HepG2 (cell line): ENCODE measurements around the gene INHBC. TPM values are rescaled to one million over a fixed set of nuclear protein-coding genes. Genes with fewer than 3 reads are reported as not detected.

Source experiments
- ATAC-seq: fragments of 200-7000 bp; cut with Tn5 transposase; 3 replicates; pipeline ENCODE4 v1.9.1; 2020; ENCODE audit warnings: mild to moderate bottlenecking, moderate library complexity
- BruUV-seq: library from RNA; stranded (reverse); fragments of 400-500 nt; replicated peaks from 2 replicates; lab custom pipeline; 2021; lab: Mats Ljungman, UMichigan
- CTCF ChIA-PET: fragments of 300-600 bp; formaldehyde crosslinking; extraction: SDS; loops from one replicate; lab custom pipeline; 2021; ENCODE audit warnings: low total read pairs, inconsistent platforms, low intra/inter-chr PET ratio; lab: Yijun Ruan, JAX
- POLR2A ChIA-PET: fragments of 350-600 bp; sonication (Branson Sonifier 250); formaldehyde crosslinking; loops from one replicate; lab custom pipeline; 2020; ENCODE audit warnings: antibody characterized with exemption, inconsistent platforms; lab: Yijun Ruan, JAX
- DNase-seq: peaks from one replicate; pipeline ENCODE4 v3.0.0-alpha.2; 2015; ENCODE audit warnings: low spot score
- FAIRE-seq: peaks from 3 replicates; lab custom pipeline; 2011; peaks lifted over from hg19 to GRCh38; lab: Jason Lieb, UNC
- H2AFZ ChIP-seq: one replicate; pipeline ENCODE4 v1.6.1; 2011; ENCODE audit warnings: low read length, inconsistent platforms
- H3K27ac ChIP-seq: fragments of 300-600 bp; 3 replicates; pipeline ENCODE4 v1.8.0; 2011; ENCODE audit warnings: mixed run types, mild to moderate bottlenecking, mixed read lengths, low read length, inconsistent platforms; ENCODE audit not compliant: insufficient read depth; ENCODE audit errors: extremely low read length
- H3K27me3 ChIP-seq, 2 experiments: fragments of 200-600 bp in 1 of 2; 2 replicates in 1 of 2; 3 replicates in 1 of 2; pipeline versions ENCODE4 v1.6.0 to v1.8.0; 2011; ENCODE audit warnings: low read length in 2 of 2, mild to moderate bottlenecking in 2 of 2, moderate library complexity in 2 of 2, inconsistent platforms in 1 of 2; ENCODE audit not compliant: insufficient read depth in 2 of 2, control insufficient read depth in 1 of 2
- H3K36me3 ChIP-seq, 2 experiments: fragments of 200-600 bp in 1 of 2; replicated peaks in 1 of 2; 2 replicates in 1 of 2; 3 replicates in 1 of 2; pipeline versions ENCODE4 v1.5.1 to v1.8.0; 2011; ENCODE audit warnings: low read length in 2 of 2, inconsistent platforms in 1 of 2; ENCODE audit not compliant: insufficient read depth in 2 of 2, control insufficient read depth in 1 of 2
- H3K4me1 ChIP-seq: 2 replicates; pipeline ENCODE4 v1.5.1; 2012; ENCODE audit warnings: low read length, inconsistent platforms; ENCODE audit not compliant: insufficient read depth
- H3K4me2 ChIP-seq: 2 replicates; pipeline ENCODE4 v1.6.0; 2011; ENCODE audit warnings: low read depth, low read length, inconsistent platforms
- H3K4me3 ChIP-seq, 3 experiments: fragments of 200-600 bp in 1 of 3; sonication (generic), shearing (Covaris generic) in 1 of 3; replicated peaks in 1 of 3; 2 replicates each; pipeline ENCODE4 v1.5.1; 2011 to 2016; ENCODE audit warnings: low read length in 3 of 3, inconsistent platforms in 2 of 3, low read depth in 2 of 3, mild to moderate bottlenecking in 2 of 3, control low read depth in 1 of 3, mixed read lengths in 1 of 3; ENCODE audit not compliant: insufficient read depth in 1 of 3
- H3K79me2 ChIP-seq: one replicate; pipeline ENCODE4 v1.6.1; 2011; ENCODE audit warnings: low read length, inconsistent platforms; ENCODE audit not compliant: insufficient read depth
- H3K9ac ChIP-seq: 2 replicates; pipeline ENCODE4 v1.6.0; 2011; ENCODE audit warnings: mild to moderate bottlenecking, low read depth, low read length, inconsistent platforms; ENCODE audit not compliant: insufficient read depth
- H3K9me3 ChIP-seq: 2 replicates; pipeline ENCODE4 v1.5.1; 2012; ENCODE audit warnings: mild to moderate bottlenecking, low read length
- H4K20me1 ChIP-seq: 2 replicates; pipeline ENCODE4 v1.6.0; 2011; ENCODE audit warnings: inconsistent platforms, mild to moderate bottlenecking, low read length, moderate library complexity; ENCODE audit not compliant: insufficient read depth
- IRF9 ChIP-seq: sonication (generic); formaldehyde crosslinking; IDR thresholded peaks from 2 replicates; pipeline ENCODE4 v1.8.0; 2022; ENCODE audit warnings: missing genetic modification reagents, mild to moderate bottlenecking, borderline replicate concordance
- KMT2B ChIP-seq: IDR thresholded peaks from 2 replicates; pipeline ENCODE4 v1.6.1; 2016; ENCODE audit warnings: missing genetic modification reagents, missing compliant biosample characterization
- NFE2 ChIP-seq: sonication (generic); formaldehyde crosslinking; IDR thresholded peaks from 2 replicates; pipeline ENCODE4 v1.4.0; 2020; ENCODE audit warnings: missing genetic modification reagents
- PHB2 ChIP-seq: fragments of 450-650 bp; IDR thresholded peaks from 2 replicates; pipeline ENCODE4 v1.6.1; 2018; ENCODE audit not compliant: partially characterized antibody
- RBAK ChIP-seq: sonication (generic); formaldehyde crosslinking; IDR thresholded peaks from 2 replicates; pipeline ENCODE4 v1.5.1; 2020; ENCODE audit warnings: mild to moderate bottlenecking, missing genetic modification reagents
- SIN3B ChIP-seq: fragments of 150-350 bp; IDR thresholded peaks from 2 replicates; pipeline ENCODE4 v1.6.1; 2014; ENCODE audit warnings: low read length
- SMAD1 ChIP-seq: sonication (generic); formaldehyde crosslinking; IDR thresholded peaks from 2 replicates; pipeline ENCODE4 v1.4.0; 2020; ENCODE audit warnings: missing genetic modification reagents, low read depth, mild to moderate bottlenecking, borderline replicate concordance
- SMARCC2 ChIP-seq: fragments of 450-650 bp; IDR thresholded peaks from 2 replicates; pipeline ENCODE4 v1.6.1; 2017; ENCODE audit warnings: antibody characterized with exemption, mild to moderate bottlenecking
- SYNCRIP ChIP-seq: fragments of 200-400 bp; formaldehyde crosslinking; IDR thresholded peaks from 2 replicates; pipeline ENCODE4 v1.6.1; 2018; ENCODE audit warnings: mild to moderate bottlenecking, low read depth, low read length; ENCODE audit not compliant: insufficient read depth
- TP53 ChIP-seq: sonication (generic); formaldehyde crosslinking; conservative IDR thresholded peaks from 2 replicates; pipeline ENCODE4 v1.4.0; 2020; ENCODE audit warnings: missing genetic modification reagents
- ZNF143 ChIP-seq: sonication (generic); formaldehyde crosslinking; IDR thresholded peaks from 2 replicates; pipeline ENCODE4 v1.4.0; 2020; ENCODE audit warnings: missing genetic modification reagents
- ZNF205 ChIP-seq: IDR thresholded peaks from 2 replicates; pipeline ENCODE4 v1.6.1; 2018; ENCODE audit warnings: missing biosample characterization, missing genetic modification reagents
- ZNF225 ChIP-seq: sonication (generic); formaldehyde crosslinking; IDR thresholded peaks from 2 replicates; pipeline ENCODE4 v1.4.0; 2020; ENCODE audit warnings: mild to moderate bottlenecking, missing genetic modification reagents
- ZNF296 ChIP-seq: sonication (generic); formaldehyde crosslinking; conservative IDR thresholded peaks from 2 replicates; pipeline ENCODE4 v1.5.0; 2020; ENCODE audit warnings: mild to moderate bottlenecking, missing genetic modification reagents
- ZNF629 ChIP-seq: sonication (generic); formaldehyde crosslinking; conservative IDR thresholded peaks from 2 replicates; pipeline ENCODE4 v1.5.0; 2020; ENCODE audit warnings: missing genetic modification reagents
- ZNF784 ChIP-seq: sonication (generic); formaldehyde crosslinking; IDR thresholded peaks from 2 replicates; pipeline ENCODE4 v1.5.1; 2020; ENCODE audit warnings: missing genetic modification reagents, mild to moderate bottlenecking, borderline replicate concordance
- WGBS: methylation state at CpG from one replicate; pipeline ENCODE4 v1.1.6; 2017; ENCODE audit warnings: low lambda C conversion rate; 5-methylcytosine and 5-hydroxymethylcytosine counted together
- in situ Hi-C: cut with HindIII; loops from 2 replicates; pipeline ENCODE4 v1.10.0; 2017; ENCODE audit warnings: low pct_unique_long_range_greater_than_20kb; ENCODE audit not compliant: extremely low pct_ligation_motif_present
- intact Hi-C: fragments of 100-400 bp; cut with micrococcal nuclease; formaldehyde crosslinking; loops from one replicate; pipeline ENCODE4 v1.10.0; 2022; ENCODE audit not compliant: unreplicated experiment
- polyA plus RNA-seq, 8 experiments: library from polyadenylated mRNA; depleted of rRNA in 3 of 8; stranded (reverse) in 7 of 8; unstranded in 1 of 8; fragments of >200 nt; fragmentation: Illumina TruSeq in 4 of 8; extraction: Trizol in 4 of 8; gene quantifications; 2 replicates each; pipeline versions ENCODE4 v1.2.1 to v1.2.3, GENCODE V29; 2011 to 2016; ENCODE audit warnings: low read depth in 4 of 8, missing spikeins in 1 of 8, mixed read lengths in 1 of 8; ENCODE audit not compliant: insufficient read depth in 1 of 8
- total RNA-seq, 5 experiments: library from RNA; depleted of rRNA; stranded (reverse); fragments of >200 nt; fragmentation: Illumina TruSeq; extraction: Trizol; gene quantifications; 2 replicates each; pipeline ENCODE4 v1.2.3, GENCODE V29; 2016; ENCODE audit warnings: low read depth in 1 of 5

The INHBC gene
- total and polyA plus RNA-seq, 2 of the 13 experiments (the other 11 are each of a cell fraction or from before 2014, with no cell fraction given): 1.8 to 13.8 TPM

GRCh38 chr12:57472391-57472790 lies 37.8 kb downstream of the INHBC start:
- no peak overlapping the region for H3K27ac ChIP-seq
- H3K4me1 ChIP-seq: peaks cover 47% of the 10 kb centered on the region
- peaks cover 7 to 55% of the 10 kb centered on the region in 2 experiments for H3K27me3 ChIP-seq
- H3K9me3 ChIP-seq: no peaks in the 10 kb centered on the region
- no peaks in the 10 kb centered on the region for H4K20me1 ChIP-seq
- intact Hi-C loops (no loop called here), in situ Hi-C loops (no loop called here)
- no peak overlapping the region for H3K4me2 ChIP-seq
- CTCF ChIA-PET: no interaction called here
- FAIRE-seq (no peak), ATAC-seq (no peak), DNase-seq (no peak)
- no TSS peak for BruUV-seq
- TF ChIP-seq SMAD1 (CRISPR knock-in tag): no peak
- TF ChIP-seq ZNF629 (CRISPR knock-in tag): no peak
- TF ChIP-seq RBAK: no peak
- no peak for TF ChIP-seq PHB2
- TF ChIP-seq ZNF143 (CRISPR knock-in tag): no peak
- TF ChIP-seq ZNF225 (CRISPR knock-in tag): no peak
- TF ChIP-seq SYNCRIP: no peak
- TF ChIP-seq SIN3B: no peak
- TF ChIP-seq TP53 (CRISPR knock-in tag): no peak
- H3K4me3 ChIP-seq: no peak overlapping the region
- POLR2A ChIA-PET: no interaction called here
- no peaks in the 10 kb centered on the region for H3K36me3 ChIP-seq
- no peak overlapping the region for H3K9ac ChIP-seq
- H3K79me2 ChIP-seq: no peaks in the 10 kb centered on the region
- H2AFZ ChIP-seq: no peak overlapping the region
- WGBS: 45% methylated on average over 3 of the region's 3 CpGs

- BruUV-seq: no TSS peak
- Histone ChIP-seq H3K4me2 (no peak overlapping the region), H2AFZ (no peak overlapping the region), H3K79me2 (no peaks in the 10 kb centered on the region), H3K9ac (no peak overlapping the region), H3K36me3 (no peaks in the 10 kb centered on the region), H3K9me3 (no peaks in the 10 kb centered on the region), H3K4me3 (no peak overlapping the region), H3K27me3 (peaks cover 7 to 54% of the 10 kb centered on the region in 2 experiments), H3K27ac (no peak overlapping the region), H4K20me1 (no peaks in the 10 kb centered on the region), H3K4me1 (peaks cover 57% of the 10 kb centered on the region)
- POLR2A ChIA-PET: no interaction called here
- in situ Hi-C loops: no loop called here
- ATAC-seq (no peak), FAIRE-seq (no peak), DNase-seq (no peak)
- intact Hi-C loops: no loop called here
- CTCF ChIA-PET: no interaction called here
- 35% methylated on average over 3 of the region's 3 CpGs for WGBS
- TF ChIP-seq IRF9 (CRISPR knock-in tag) (no peak), SMARCC2 (no peak), NFE2 (CRISPR knock-in tag) (no peak), ZNF296 (no peak), ZNF784 (CRISPR knock-in tag) (no peak), ZNF205 (CRISPR knock-in tag) (no peak), KMT2B (CRISPR knock-in tag) (no peak)
Observed at GRCh38 chr12:57473392-57473791, 38.8 kb downstream of the INHBC start.
